ENCODE data around the gene FNDC5. TPM values are rescaled to one million over a fixed set of nuclear protein-coding genes. Genes with fewer than 3 reads are reported as not detected.

FNDC5 gene
- polyA plus RNA-seq, 2 of the 4 experiments (the other 2 are of a cell fraction), result 0.26 to 0.99 TPM

- ATAC-seq (no peak), FAIRE-seq (no peak), DNase-seq (ENCODE audit: low read depth in 1 of 2, low spot score in 1 of 2) (no peak)
- ChIA-PET CTCF (interaction anchor here (1.3 kb wide), 1 partner anchor 13 kb away, joined by 3 read pairs; no protein-coding TSS in a partner anchor), POLR2A (no interaction called here)
- H3K4me2 ChIP-seq, result no peak overlapping the region
- H3K4me3 ChIP-seq, result no peak overlapping the region
- no peaks in the 10 kb centered on the region for H3K4me1 ChIP-seq
- H3K9me3 ChIP-seq, result no peaks in the 10 kb centered on the region
- WGBS (ENCODE audit: missing lambda C conversion rate), result 92% methylated on average over 8 of the region's 8 CpGs
- H3K27ac ChIP-seq, result no peak overlapping the region
- no peak for TF ChIP-seq HEYL (CRISPR knock-in tag; IDR thresholded peaks at IDR 0.05)
- no peak for TF ChIP-seq CBX8 (IDR thresholded peaks at IDR 0.05)
- TF ChIP-seq ELK1 (IDR thresholded peaks at IDR 0.05; ENCODE audit: low read depth, low read length), result no peak
Observed at GRCh38 chr1:32864375-32865019, 6.2 kb downstream of the FNDC5 start.

DNA sequence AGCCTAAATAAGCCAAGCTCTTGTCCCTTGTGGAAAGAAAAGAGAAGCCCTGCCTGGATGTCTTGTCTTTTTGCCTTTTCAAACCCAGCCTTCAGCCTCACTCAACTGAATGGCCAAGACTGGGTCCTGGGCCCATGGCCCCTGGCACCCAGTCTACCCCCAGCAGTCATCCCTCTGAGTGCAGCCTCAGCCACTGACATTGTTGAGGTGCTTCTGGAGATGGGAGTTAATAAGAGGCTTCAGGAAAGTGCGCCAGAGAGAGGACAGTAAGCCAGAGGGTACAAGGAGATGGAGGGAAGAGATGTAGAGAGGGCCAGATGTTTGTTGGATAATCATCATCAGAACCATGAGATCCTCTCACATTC is 6.8 kb downstream of the FNDC5 start:
- Histone ChIP-seq H3K9me3 (no peaks in the 10 kb centered on the region), H3K4me1 (no peaks in the 10 kb centered on the region), H3K4me3 (no peak overlapping the region), H3K27ac (no peak overlapping the region), H3K4me2 (no peak overlapping the region)
- DNase-seq (ENCODE audit: low read depth in 1 of 2, low spot score in 1 of 2) (no peak), ATAC-seq (no peak), FAIRE-seq (no peak)
- no peak for TF ChIP-seq MAZ (IDR thresholded peaks at IDR 0.05; ENCODE audit: borderline replicate concordance, low read depth, low read length)
- no peak for TF ChIP-seq CEBPB (IDR thresholded peaks at IDR 0.05)
- no peak for TF ChIP-seq CHD2 (IDR thresholded peaks at IDR 0.05; ENCODE audit: low read length, partially characterized antibody)
- no peak for TF ChIP-seq NR3C1 (IDR thresholded peaks at IDR 0.05)
- TF ChIP-seq TFCP2L1 (CRISPR knock-in tag; IDR thresholded peaks at IDR 0.05), result no peak
- TF ChIP-seq POLR2A (IDR thresholded peaks at IDR 0.05; ENCODE audit: low read length), result no peak
- TF ChIP-seq FOXS1 (CRISPR knock-in tag; IDR thresholded peaks at IDR 0.05), result no peak
- no peak for TF ChIP-seq RNF2 (IDR thresholded peaks at IDR 0.05; ENCODE audit: borderline replicate concordance, low read depth)
- no peak for TF ChIP-seq RAD21 (conservative IDR thresholded peaks at IDR 0.05 in 1 of 2, IDR thresholded peaks at IDR 0.05 in 1 of 2)
- no peak for TF ChIP-seq HMGXB4 (CRISPR knock-in tag; IDR thresholded peaks at IDR 0.05; ENCODE audit: borderline replicate concordance)
- no peak for TF ChIP-seq ZSCAN20 (CRISPR knock-in tag; IDR thresholded peaks at IDR 0.05)
- TF ChIP-seq BHLHE40 (IDR thresholded peaks at IDR 0.05; ENCODE audit: low read depth, low read length), result no peak
- TF ChIP-seq FOSL2 (IDR thresholded peaks at IDR 0.05), result no peak
- TF ChIP-seq FOSL2 (CRISPR knock-in tag; IDR thresholded peaks at IDR 0.05), result no peak
- TF ChIP-seq ZNF302 (CRISPR knock-in tag; IDR thresholded peaks at IDR 0.05), result no peak
- no peak for TF ChIP-seq CBX2 (IDR thresholded peaks at IDR 0.05; ENCODE audit: borderline replicate concordance, low read depth)
- no peak for TF ChIP-seq KDM5A (IDR thresholded peaks at IDR 0.05)
- TF ChIP-seq CBX8 (IDR thresholded peaks at IDR 0.05), result no peak
- POLR2A ChIA-PET, result no interaction called here
- CTCF ChIA-PET, result interaction anchor here (1.2 to 2.5 kb wide), 4 partner anchors 8 to 13 kb away, joined by 3 to 8 read pairs (median 4); no protein-coding TSS in a partner anchor
- 100% methylated on average over 1 of the region's 1 CpG for WGBS (ENCODE audit: missing lambda C conversion rate)

- CTCF ChIA-PET, result interaction anchor here (1.2 to 2.5 kb wide), 4 partner anchors 8 to 14 kb away, joined by 3 to 8 read pairs (median 4); no protein-coding TSS in a partner anchor
- no peak for ATAC-seq
- TF ChIP-seq, protein P1, sequence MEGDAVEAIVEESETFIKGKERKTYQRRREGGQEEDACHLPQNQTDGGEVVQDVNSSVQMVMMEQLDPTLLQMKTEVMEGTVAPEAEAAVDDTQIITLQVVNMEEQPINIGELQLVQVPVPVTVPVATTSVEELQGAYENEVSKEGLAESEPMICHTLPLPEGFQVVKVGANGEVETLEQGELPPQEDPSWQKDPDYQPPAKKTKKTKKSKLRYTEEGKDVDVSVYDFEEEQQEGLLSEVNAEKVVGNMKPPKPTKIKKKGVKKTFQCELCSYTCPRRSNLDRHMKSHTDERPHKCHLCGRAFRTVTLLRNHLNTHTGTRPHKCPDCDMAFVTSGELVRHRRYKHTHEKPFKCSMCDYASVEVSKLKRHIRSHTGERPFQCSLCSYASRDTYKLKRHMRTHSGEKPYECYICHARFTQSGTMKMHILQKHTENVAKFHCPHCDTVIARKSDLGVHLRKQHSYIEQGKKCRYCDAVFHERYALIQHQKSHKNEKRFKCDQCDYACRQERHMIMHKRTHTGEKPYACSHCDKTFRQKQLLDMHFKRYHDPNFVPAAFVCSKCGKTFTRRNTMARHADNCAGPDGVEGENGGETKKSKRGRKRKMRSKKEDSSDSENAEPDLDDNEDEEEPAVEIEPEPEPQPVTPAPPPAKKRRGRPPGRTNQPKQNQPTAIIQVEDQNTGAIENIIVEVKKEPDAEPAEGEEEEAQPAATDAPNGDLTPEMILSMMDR (IDR thresholded peaks at IDR 0.05), result no peak
- TF ChIP-seq, protein P2, sequence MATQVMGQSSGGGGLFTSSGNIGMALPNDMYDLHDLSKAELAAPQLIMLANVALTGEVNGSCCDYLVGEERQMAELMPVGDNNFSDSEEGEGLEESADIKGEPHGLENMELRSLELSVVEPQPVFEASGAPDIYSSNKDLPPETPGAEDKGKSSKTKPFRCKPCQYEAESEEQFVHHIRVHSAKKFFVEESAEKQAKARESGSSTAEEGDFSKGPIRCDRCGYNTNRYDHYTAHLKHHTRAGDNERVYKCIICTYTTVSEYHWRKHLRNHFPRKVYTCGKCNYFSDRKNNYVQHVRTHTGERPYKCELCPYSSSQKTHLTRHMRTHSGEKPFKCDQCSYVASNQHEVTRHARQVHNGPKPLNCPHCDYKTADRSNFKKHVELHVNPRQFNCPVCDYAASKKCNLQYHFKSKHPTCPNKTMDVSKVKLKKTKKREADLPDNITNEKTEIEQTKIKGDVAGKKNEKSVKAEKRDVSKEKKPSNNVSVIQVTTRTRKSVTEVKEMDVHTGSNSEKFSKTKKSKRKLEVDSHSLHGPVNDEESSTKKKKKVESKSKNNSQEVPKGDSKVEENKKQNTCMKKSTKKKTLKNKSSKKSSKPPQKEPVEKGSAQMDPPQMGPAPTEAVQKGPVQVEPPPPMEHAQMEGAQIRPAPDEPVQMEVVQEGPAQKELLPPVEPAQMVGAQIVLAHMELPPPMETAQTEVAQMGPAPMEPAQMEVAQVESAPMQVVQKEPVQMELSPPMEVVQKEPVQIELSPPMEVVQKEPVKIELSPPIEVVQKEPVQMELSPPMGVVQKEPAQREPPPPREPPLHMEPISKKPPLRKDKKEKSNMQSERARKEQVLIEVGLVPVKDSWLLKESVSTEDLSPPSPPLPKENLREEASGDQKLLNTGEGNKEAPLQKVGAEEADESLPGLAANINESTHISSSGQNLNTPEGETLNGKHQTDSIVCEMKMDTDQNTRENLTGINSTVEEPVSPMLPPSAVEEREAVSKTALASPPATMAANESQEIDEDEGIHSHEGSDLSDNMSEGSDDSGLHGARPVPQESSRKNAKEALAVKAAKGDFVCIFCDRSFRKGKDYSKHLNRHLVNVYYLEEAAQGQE (IDR thresholded peaks at IDR 0.05), result no peak
- TF ChIP-seq, protein P3, sequence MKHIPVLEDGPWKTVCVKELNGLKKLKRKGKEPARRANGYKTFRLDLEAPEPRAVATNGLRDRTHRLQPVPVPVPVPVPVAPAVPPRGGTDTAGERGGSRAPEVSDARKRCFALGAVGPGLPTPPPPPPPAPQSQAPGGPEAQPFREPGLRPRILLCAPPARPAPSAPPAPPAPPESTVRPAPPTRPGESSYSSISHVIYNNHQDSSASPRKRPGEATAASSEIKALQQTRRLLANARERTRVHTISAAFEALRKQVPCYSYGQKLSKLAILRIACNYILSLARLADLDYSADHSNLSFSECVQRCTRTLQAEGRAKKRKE (CRISPR knock-in tag; IDR thresholded peaks at IDR 0.05; ENCODE audit: low read depth), result no peak
- TF ChIP-seq HDAC2 (IDR thresholded peaks at IDR 0.05), result no peak
- TF ChIP-seq HOXA7 (CRISPR knock-in tag; IDR thresholded peaks at IDR 0.05), result no peak
Observed at GRCh38 chr1:32863218-32863880, 7.4 kb downstream of the FNDC5 start.

More at GRCh38 chr1:32863218-32863880, 7.4 kb downstream of the FNDC5 start:
- no peak overlapping the region for H3K4me3 ChIP-seq
- 96% methylated on average over 4 of the region's 4 CpGs for WGBS (ENCODE audit: missing lambda C conversion rate)
- FAIRE-seq, result no peak
- H3K4me1 ChIP-seq, result no peaks in the 10 kb centered on the region
- H3K9me3 ChIP-seq, result no peaks in the 10 kb centered on the region
- H3K27ac ChIP-seq, result no peak overlapping the region
- POLR2A ChIA-PET, result no interaction called here
- no peak for DNase-seq (ENCODE audit: low read depth in 1 of 2, low spot score in 1 of 2)
- no peak overlapping the region for H3K4me2 ChIP-seq
